ENCODE measurements around the gene MDC1. TPM values are rescaled to one million over a fixed set of nuclear protein-coding genes. Genes with fewer than 3 reads are reported as not detected.

The MDC1 gene
- total RNA-seq, 5 donors from 2014 or later (not counting 1 experiment from before 2014, with no cell fraction given) = 42.3 to 69.7 (median 53.4) TPM

GRCh38 chr6:30741789-30742315, 24.8 kb upstream of the MDC1 start:
- Histone ChIP-seq H3K4me1 (ENCODE audit: control insufficient read depth in 1 of 2, extremely low read depth in 1 of 2, insufficient read depth in 2 of 2, low read length in 2 of 2) (peaks cover 40 to 67% of the 10 kb centered on the region in 2 experiments), H3K27ac (ENCODE audit: low read length) (peak overlapping the region; percentile 63), H3K27me3 (replicated peaks in 1 of 2; ENCODE audit: control insufficient read depth in 2 of 2, extremely low read depth in 1 of 2, insufficient read depth in 2 of 2, low read length in 1 of 2) (no peaks in the 10 kb centered on the region), H3K36me3 (ENCODE audit: control insufficient read depth in 2 of 2, extremely low read depth in 1 of 2, insufficient read depth in 1 of 2, low read length in 1 of 2) (peaks cover 8 to 23% of the 10 kb centered on the region in 2 donors), H3K9me3 (no peaks in the 10 kb centered on the region), H3K4me3 (ENCODE audit: control insufficient read depth in 1 of 2, extremely low read depth in 1 of 2, low read length in 1 of 2) (peak overlapping the region; percentile 85 to 88)
- H3K4me1 Mint-ChIP-seq = peaks cover 62 to 69% (median 68%) of the 10 kb centered on the region in 3 donors
- POLR2A ChIA-PET = no interaction called here
- ATAC-seq (replicated peaks in 1 of 4) (no peak), DNase-seq (no peak)
- WGBS (ENCODE audit: insufficient coverage) = 23% methylated on average over 9 of the region's 13 CpGs
- H3K36me3 Mint-ChIP-seq = peaks cover 32% of the 10 kb centered on the region
- peak overlapping the region; percentile 89 to 93 for H3K27ac Mint-ChIP-seq
- no peaks in the 10 kb centered on the region for H3K27me3 Mint-ChIP-seq
- CTCF ChIA-PET = interaction anchor here in 1 of 2 donors (0.8 kb wide), 1 partner anchor 20 kb away, joined by 3 read pairs; no protein-coding TSS in a partner anchor
- peak overlapping the region; percentile 88 to 96 (median 94) for H3K4me3 Mint-ChIP-seq
- no peaks in the 10 kb centered on the region for H3K9me3 Mint-ChIP-seq

- Mint-ChIP-seq H3K36me3 (peaks cover 34% of the 10 kb centered on the region), H3K9me3 (no peaks in the 10 kb centered on the region), H3K4me3 (peak overlapping the region; percentile 88 to 96 (median 94)), H3K4me1 (peaks cover 69 to 75% (median 74%) of the 10 kb centered on the region in 3 donors), H3K27me3 (no peaks in the 10 kb centered on the region), H3K27ac (peak overlapping the region; percentile 89 to 93)
- H3K36me3 ChIP-seq (ENCODE audit: control insufficient read depth in 2 of 2, extremely low read depth in 1 of 2, insufficient read depth in 1 of 2, low read length in 1 of 2) = peaks cover 8 to 23% of the 10 kb centered on the region in 2 donors
- H3K27ac ChIP-seq (ENCODE audit: low read length) = peak overlapping the region; percentile 63
- WGBS (ENCODE audit: insufficient coverage) = 100% methylated on average over 4 of the region's 8 CpGs
- H3K27me3 ChIP-seq (replicated peaks in 1 of 2; ENCODE audit: control insufficient read depth in 2 of 2, extremely low read depth in 1 of 2, insufficient read depth in 2 of 2, low read length in 1 of 2) = no peaks in the 10 kb centered on the region
- H3K4me3 ChIP-seq (ENCODE audit: control insufficient read depth in 1 of 2, extremely low read depth in 1 of 2, low read length in 1 of 2) = peak overlapping the region; percentile 85 to 88
- ATAC-seq (replicated peaks in 1 of 4) = no peak
- CTCF ChIA-PET = interaction anchor here in 1 of 2 donors (0.6 to 0.8 kb wide), 2 partner anchors 19 to 1075 kb away, joined by 3 to 4 read pairs; no protein-coding TSS in a partner anchor
- H3K4me1 ChIP-seq (ENCODE audit: control insufficient read depth in 1 of 2, extremely low read depth in 1 of 2, insufficient read depth in 2 of 2, low read length in 2 of 2) = peaks cover 42 to 73% of the 10 kb centered on the region in 2 experiments
- POLR2A ChIA-PET = no interaction called here
- DNase-seq = no peak
- no peaks in the 10 kb centered on the region for H3K9me3 ChIP-seq
These were observed 24.1 kb upstream of the MDC1 start for GRCh38 chr6:30741063-30741779.

GRCh38 chr6:30740540-30740870, 23.4 kb upstream of the MDC1 start:
- Histone ChIP-seq H3K4me3 (ENCODE audit: control insufficient read depth in 1 of 2, extremely low read depth in 1 of 2, low read length in 1 of 2) (no peak overlapping the region), H3K27ac (ENCODE audit: low read length) (no peak overlapping the region), H3K36me3 (ENCODE audit: control insufficient read depth in 2 of 2, extremely low read depth in 1 of 2, insufficient read depth in 1 of 2, low read length in 1 of 2) (peaks cover 8 to 28% of the 10 kb centered on the region in 2 donors), H3K9me3 (no peaks in the 10 kb centered on the region), H3K27me3 (replicated peaks in 1 of 2; ENCODE audit: control insufficient read depth in 2 of 2, extremely low read depth in 1 of 2, insufficient read depth in 2 of 2, low read length in 1 of 2) (no peaks in the 10 kb centered on the region), H3K4me1 (ENCODE audit: control insufficient read depth in 1 of 2, extremely low read depth in 1 of 2, insufficient read depth in 2 of 2, low read length in 2 of 2) (peaks cover 45 to 80% of the 10 kb centered on the region in 2 experiments)
- WGBS (ENCODE audit: insufficient coverage) = 100% methylated on average over 1 of the region's 2 CpGs
- peaks cover 76 to 83% (median 81%) of the 10 kb centered on the region in 3 donors for H3K4me1 Mint-ChIP-seq
- ChIA-PET CTCF (interaction anchor here (0.6 to 1.0 kb wide), 3 partner anchors 10 to 1469 kb away, joined by 3 to 5 read pairs (median 4); no protein-coding TSS in a partner anchor), POLR2A (interaction anchor here in 1 of 2 donors (0.6 kb wide), 1 partner anchor 86 kb away, joined by 3 read pairs; no protein-coding TSS in a partner anchor)
- H3K36me3 Mint-ChIP-seq = peaks cover 34% of the 10 kb centered on the region
- DNase-seq (no peak), ATAC-seq (replicated peaks in 1 of 4) (no peak)
- H3K27ac Mint-ChIP-seq = peak overlapping the region; percentile 89 to 93
- H3K27me3 Mint-ChIP-seq = no peaks in the 10 kb centered on the region
- H3K9me3 Mint-ChIP-seq = no peaks in the 10 kb centered on the region
- H3K4me3 Mint-ChIP-seq = peak overlapping the region; percentile 21 to 96 (median 43)

- no peaks in the 10 kb centered on the region for H3K27me3 Mint-ChIP-seq
- POLR2A ChIA-PET = interaction anchor here in 1 of 2 donors (0.6 kb wide), 1 partner anchor 74 kb away, joined by 3 read pairs; no protein-coding TSS in a partner anchor
- H3K9me3 ChIP-seq = no peaks in the 10 kb centered on the region
- H3K27me3 ChIP-seq (replicated peaks in 1 of 2; ENCODE audit: control insufficient read depth in 2 of 2, extremely low read depth in 1 of 2, insufficient read depth in 2 of 2, low read length in 1 of 2) = no peaks in the 10 kb centered on the region
- peaks cover 76 to 81% (median 80%) of the 10 kb centered on the region in 3 donors for H3K4me1 Mint-ChIP-seq
- 83% methylated on average over 3 of the region's 6 CpGs for WGBS (ENCODE audit: insufficient coverage)
- H3K36me3 ChIP-seq (ENCODE audit: control insufficient read depth in 2 of 2, extremely low read depth in 1 of 2, insufficient read depth in 1 of 2, low read length in 1 of 2) = peaks cover 8 to 38% of the 10 kb centered on the region in 2 donors
- no peak overlapping the region for H3K27ac ChIP-seq (ENCODE audit: low read length)
- no peak for DNase-seq
- H3K4me1 ChIP-seq (ENCODE audit: control insufficient read depth in 1 of 2, extremely low read depth in 1 of 2, insufficient read depth in 2 of 2, low read length in 2 of 2) = peaks cover 50 to 79% of the 10 kb centered on the region in 2 experiments
- H3K27ac Mint-ChIP-seq = peak overlapping the region; percentile 83 to 89
- ATAC-seq (replicated peaks in 1 of 4) = no peak
- H3K36me3 Mint-ChIP-seq = peaks cover 39% of the 10 kb centered on the region
- CTCF ChIA-PET = interaction anchor here (0.5 to 1.6 kb wide), 5 partner anchors 8 to 1089 kb away, joined by 3 to 4 read pairs (median 3); no protein-coding TSS in a partner anchor
- no peak overlapping the region for H3K4me3 ChIP-seq (ENCODE audit: control insufficient read depth in 1 of 2, extremely low read depth in 1 of 2, low read length in 1 of 2)
- peak overlapping the region in 2 of 3 donors; percentile 9 to 31 for H3K4me3 Mint-ChIP-seq
- no peaks in the 10 kb centered on the region for H3K9me3 Mint-ChIP-seq
These were observed 21.5 kb upstream of the MDC1 start for GRCh38 chr6:30738532-30738931.

GRCh38 chr6:30735668-30736314, 18.7 kb upstream of the MDC1 start:
- Histone ChIP-seq H3K4me1 (ENCODE audit: control insufficient read depth in 1 of 2, extremely low read depth in 1 of 2, insufficient read depth in 2 of 2, low read length in 2 of 2) (peaks cover 40 to 63% of the 10 kb centered on the region in 2 experiments), H3K9me3 (no peaks in the 10 kb centered on the region), H3K27me3 (replicated peaks in 1 of 2; ENCODE audit: control insufficient read depth in 2 of 2, extremely low read depth in 1 of 2, insufficient read depth in 2 of 2, low read length in 1 of 2) (no peaks in the 10 kb centered on the region), H3K36me3 (ENCODE audit: control insufficient read depth in 2 of 2, extremely low read depth in 1 of 2, insufficient read depth in 1 of 2, low read length in 1 of 2) (peaks cover 8 to 42% of the 10 kb centered on the region in 2 donors), H3K27ac (ENCODE audit: low read length) (peak overlapping the region; percentile 36), H3K4me3 (ENCODE audit: control insufficient read depth in 1 of 2, extremely low read depth in 1 of 2, low read length in 1 of 2) (no peak overlapping the region)
- peaks cover 40% of the 10 kb centered on the region for H3K36me3 Mint-ChIP-seq
- 32% methylated on average over 4 of the region's 8 CpGs for WGBS (ENCODE audit: insufficient coverage)
- DNase-seq (no peak), ATAC-seq (replicated peaks in 1 of 4) (peak in 1 of 4 experiments; percentile 26)
- H3K4me1 Mint-ChIP-seq = peaks cover 66 to 73% (median 71%) of the 10 kb centered on the region in 3 donors
- ChIA-PET CTCF (interaction anchor here (0.7 to 1.5 kb wide), 3 partner anchors 12 to 351 kb away, joined by 3 to 4 read pairs (median 3); no protein-coding TSS in a partner anchor), POLR2A (no interaction called here)
- H3K9me3 Mint-ChIP-seq = no peaks in the 10 kb centered on the region
- H3K4me3 Mint-ChIP-seq = peak overlapping the region in 2 of 3 donors; percentile 60 to 83
- H3K27ac Mint-ChIP-seq = peak overlapping the region; percentile 86 to 90
- no peaks in the 10 kb centered on the region for H3K27me3 Mint-ChIP-seq
